HG02870 (cell line): ENCODE measurements around the gene CTR9.

Source experiments
- ATAC-seq: cut with Tn5 transposase; IDR thresholded peaks from one replicate; pipeline ENCODE4 v1.9.1; 2021; ENCODE audit warnings: mild to moderate bottlenecking, moderate library complexity; ENCODE audit not compliant: unreplicated experiment

The CTR9 gene

GRCh38 chr11:10742460-10743208 is 8.4 kb upstream of the CTR9 start:
- ATAC-seq = no peak

GRCh38 chr11:10743354-10744000 is 7.6 kb upstream of the CTR9 start:
- peak; percentile 45 for ATAC-seq

GRCh38 chr11:10744206-10744605 is 6.8 kb upstream of the CTR9 start:
- no peak for ATAC-seq

DNA sequence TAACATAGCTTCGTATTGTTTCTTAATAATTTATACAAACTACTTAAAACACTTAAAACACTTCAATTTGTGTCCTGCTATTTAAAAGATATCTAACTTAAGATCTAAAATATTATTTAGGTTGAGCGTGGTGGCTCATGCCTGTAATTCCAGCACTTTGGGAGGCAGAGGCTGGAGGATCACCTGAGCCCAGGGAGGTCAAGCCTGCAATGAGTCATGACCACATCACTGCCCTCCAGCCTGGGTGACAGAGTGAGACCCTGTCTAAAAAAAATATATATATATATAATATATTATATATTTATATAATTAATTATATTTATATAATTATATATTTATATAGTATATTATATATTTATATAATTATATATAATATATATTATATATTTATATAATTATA is 4.2 kb upstream of the CTR9 start:
- ATAC-seq = no peak

DNA sequence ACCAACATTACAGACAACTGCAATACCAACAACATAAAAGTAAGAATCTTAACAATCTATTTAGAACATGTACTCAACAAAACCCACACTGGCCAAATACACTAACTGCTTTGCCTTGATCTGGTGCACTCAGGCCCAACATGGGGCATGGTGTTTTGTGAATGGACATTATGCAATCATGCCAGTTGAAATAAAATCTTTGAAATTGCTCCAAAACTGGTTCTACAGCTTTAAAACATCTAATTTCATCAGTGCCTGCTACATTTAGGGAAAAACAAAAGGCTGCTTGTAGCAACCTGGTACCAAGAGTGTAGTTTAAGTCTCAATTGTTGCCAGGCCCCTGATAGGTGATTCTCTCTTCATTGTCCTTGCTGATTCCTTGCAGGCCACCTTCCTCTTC is 3.3 kb upstream of the CTR9 start:
- ATAC-seq = no peak

- ATAC-seq = no peak
These were observed 1.6 kb upstream of the CTR9 start for GRCh38 chr11:10749476-10749875.

- ATAC-seq = peak; percentile 23
These were observed 515 bp downstream of the CTR9 start for GRCh38 chr11:10751581-10751940.

DNA sequence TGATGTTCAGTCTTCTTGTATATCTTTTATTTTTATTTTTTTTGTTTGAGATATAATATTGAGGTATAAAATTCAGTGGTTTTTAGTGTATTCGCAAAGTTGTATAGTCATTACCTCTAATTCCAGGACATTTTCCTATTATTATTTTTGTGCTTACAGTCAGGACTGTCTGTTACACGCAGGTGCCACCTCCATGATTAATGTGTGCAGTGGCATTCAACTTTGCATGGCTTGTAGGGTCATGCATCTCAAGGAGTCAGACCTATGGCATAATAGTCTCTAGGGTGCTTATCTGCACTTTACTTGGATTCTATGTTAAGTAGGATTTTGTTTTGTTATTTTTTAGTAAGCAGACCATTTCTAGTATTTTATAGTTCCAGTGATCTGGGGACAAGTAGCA is 1.0 kb downstream of the CTR9 start:
- no peak for ATAC-seq

DNA sequence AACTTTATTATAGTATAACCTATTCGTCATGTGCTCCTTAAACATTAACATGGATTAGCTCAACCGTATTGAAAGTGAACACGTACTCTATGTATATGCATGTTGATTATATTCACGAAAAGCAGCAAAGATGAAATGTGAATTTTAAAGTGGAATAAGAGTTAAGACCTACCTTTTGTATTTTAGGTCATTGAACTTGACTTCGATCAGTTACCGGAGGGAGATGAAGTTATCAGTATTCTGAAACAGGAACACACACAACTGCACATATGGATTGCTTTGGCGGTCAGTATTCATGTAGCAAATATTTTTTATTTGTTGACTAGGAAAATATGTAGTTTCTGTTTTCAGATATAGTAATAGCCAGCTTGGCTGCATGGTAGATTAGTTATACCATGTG is 1.4 kb downstream of the CTR9 start:
- ATAC-seq = no peak

DNA sequence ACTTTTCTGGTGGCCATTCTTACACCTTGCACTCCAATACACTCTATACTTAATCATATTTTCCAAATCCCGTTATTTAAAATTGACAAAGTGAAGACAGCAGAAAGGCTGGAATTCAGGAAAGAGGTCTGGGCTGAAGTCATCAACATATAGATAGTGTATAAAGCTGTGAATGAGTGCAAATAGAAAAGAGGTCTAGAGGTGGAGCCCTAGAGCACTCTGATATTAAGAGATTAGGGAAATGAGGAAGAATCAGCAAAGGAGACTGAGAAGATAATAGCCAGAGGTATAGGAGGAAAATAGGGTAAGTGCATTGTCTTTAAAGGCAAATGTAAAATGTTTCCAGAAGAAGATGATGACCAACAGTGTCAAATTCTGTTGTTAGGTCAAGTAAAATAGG is 7.9 kb downstream of the CTR9 start:
- ATAC-seq = no peak

GRCh38 chr11:10761085-10761698 is 10.1 kb downstream of the CTR9 start:
- no peak for ATAC-seq

GRCh38 chr11:10762185-10762584 is 11.1 kb downstream of the CTR9 start:
- ATAC-seq = peak; percentile 85

DNA sequence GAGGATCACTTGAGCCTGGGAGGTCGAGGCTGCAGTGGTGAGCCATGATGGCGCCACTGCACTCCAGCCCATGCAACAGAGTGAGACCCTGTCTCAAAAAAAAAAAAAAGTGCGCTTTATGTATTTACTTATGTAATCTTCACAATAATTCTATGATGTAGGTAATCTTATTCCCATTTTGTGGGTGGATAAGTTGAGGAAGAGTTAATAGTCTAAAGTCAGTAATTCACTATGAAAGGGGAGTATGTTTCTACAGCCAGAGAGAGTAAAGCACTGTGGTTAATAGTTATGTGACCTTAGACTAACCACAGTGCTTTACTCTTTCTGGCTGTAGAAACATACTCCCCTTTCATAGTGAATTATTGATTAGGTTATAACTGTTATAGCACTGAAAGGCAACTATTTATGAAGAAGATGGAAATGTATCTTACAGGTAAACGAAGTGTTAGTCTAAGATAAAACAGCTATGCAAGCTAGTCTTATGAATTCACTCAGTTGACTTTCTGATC is 11.9 kb downstream of the CTR9 start:
- no peak for ATAC-seq

DNA sequence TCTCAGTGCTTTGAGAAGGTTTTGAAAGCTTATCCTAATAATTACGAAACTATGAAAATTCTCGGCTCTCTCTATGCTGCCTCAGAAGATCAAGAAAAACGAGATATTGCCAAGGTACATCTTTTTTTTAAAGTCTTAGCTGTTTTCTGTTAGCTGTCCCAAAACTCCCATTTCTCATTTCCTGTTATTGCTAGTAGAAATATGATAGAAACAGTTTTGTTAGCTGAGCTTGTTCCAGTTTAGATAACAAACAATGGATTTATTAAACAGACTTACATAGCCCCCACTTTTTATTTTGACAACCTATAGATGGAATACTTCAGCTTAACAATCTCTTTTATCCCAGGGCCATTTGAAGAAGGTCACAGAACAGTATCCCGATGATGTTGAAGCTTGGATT is 12.7 kb downstream of the CTR9 start:
- no peak for ATAC-seq

GRCh38 chr11:10764412-10764811 is 13.4 kb downstream of the CTR9 start:
- ATAC-seq = no peak

DNA sequence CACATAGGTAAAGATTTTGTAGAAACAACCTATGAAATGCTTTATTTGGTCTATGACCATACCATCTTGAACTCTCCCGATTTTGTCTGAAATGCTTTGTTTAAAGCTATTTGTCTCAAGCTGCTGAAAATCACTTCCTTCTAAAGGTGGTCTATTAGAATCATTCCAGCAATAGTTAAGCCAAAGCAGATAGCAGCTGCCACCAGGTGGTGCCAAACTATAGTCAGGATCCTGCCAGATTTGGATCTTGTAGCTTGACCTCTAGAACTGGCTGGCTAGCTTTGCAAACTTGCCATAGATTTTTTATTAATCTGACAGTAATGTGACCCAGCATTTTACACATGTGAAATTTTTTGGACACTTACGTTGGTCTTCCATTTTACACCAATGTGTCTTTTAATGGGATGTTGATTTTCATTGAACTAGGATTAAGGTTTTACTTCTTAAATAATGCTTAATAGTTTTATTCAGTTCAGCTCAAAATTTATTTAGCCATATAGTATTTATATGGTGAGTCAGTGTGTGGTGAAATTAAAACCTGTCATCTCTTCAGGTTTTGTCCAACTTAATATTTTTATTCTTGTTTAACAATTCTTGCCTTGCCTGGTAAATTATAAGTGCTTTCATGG is 19.7 kb downstream of the CTR9 start:
- ATAC-seq = no peak

GRCh38 chr11:10771457-10771856 is 20.4 kb downstream of the CTR9 start:
- ATAC-seq = no peak

GRCh38 chr11:10774811-10775210 is 23.8 kb downstream of the CTR9 start:
- no peak for ATAC-seq

- no peak for ATAC-seq
These were observed 26.3 kb downstream of the CTR9 start for GRCh38 chr11:10777393-10777793.

DNA sequence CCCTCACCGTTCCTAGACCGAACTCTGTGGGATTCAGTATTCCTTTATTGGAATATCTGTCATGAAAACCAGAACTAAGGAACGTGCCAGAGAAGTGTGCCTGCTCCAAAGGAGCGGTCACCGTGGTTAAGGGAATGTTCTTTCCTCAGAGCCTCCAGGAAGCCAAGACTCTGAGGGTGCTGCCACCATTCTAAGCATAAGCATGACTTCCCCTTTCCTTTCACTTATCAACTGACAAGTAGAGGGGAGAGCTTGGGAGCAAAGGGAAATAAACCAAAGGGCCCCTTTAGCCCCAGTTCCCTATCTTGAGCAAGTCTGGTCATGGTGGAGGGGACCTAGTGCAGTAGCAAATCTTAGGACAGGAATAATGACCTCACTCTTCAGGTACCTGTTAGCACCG is 26.8 kb downstream of the CTR9 start:
- ATAC-seq = no peak

DNA sequence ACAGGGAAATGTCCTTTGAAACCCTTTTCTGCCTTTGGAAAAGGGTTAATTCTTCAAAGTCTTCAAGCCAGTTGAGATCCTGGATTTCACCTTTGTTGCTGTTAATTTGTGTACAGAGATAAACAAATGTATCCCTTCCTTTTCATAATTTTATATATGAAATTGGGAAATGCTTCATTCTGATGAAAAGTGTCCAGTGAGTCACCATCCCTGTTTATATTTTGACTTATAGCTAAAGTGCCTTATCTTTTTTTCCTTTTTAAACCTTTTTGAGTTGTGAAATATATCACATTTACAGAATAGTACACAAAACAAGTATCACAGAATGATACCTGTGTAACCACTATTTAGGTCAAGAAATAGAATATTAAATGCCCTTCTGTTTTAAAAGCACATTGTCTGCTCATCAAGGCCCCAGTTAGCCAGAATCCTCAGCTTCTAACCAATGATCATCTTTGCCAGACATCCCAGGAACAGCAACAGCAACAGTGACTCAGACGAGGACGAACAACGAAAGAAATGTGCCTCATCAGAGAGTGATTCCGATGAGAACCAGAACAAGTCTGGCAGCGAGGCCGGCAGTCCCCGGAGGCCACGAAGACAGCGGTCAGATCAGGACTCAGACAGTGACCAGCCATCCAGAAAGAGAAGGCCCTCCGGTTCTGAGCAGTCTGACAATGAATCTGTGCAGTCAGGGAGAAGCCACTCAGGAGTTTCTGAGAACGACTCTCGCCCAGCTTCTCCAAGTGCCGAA is 27.3 kb downstream of the CTR9 start:
- ATAC-seq = no peak
